Measurements from ENCODE around the gene TMEM109. TPM values are rescaled to one million over a fixed set of nuclear protein-coding genes. Genes with fewer than 3 reads are reported as not detected.

The TMEM109 gene
- total and polyA plus RNA-seq, 2 of the 8 experiments (the other 6 are each of a cell fraction or from before 2014, with no cell fraction given) = 27.3 to 30.3 TPM

GRCh38 chr11:60870733-60871377 is 43.1 kb upstream of the TMEM109 start:
- FAIRE-seq = no peak
- H3K56ac ChIP-seq (replicated peaks; ENCODE audit: insufficient read length, low read depth, low read length) = no peak overlapping the region
- H3K79me1 ChIP-seq (ENCODE audit: low read depth, low read length) = no peaks in the 10 kb centered on the region
- no peaks in the 10 kb centered on the region for H3K79me2 ChIP-seq (ENCODE audit: control insufficient read depth in 1 of 2, insufficient read depth in 2 of 2, low read length in 2 of 2)
- no peak overlapping the region for H3K14ac ChIP-seq (ENCODE audit: insufficient read length)
- H3K4me1 ChIP-seq (replicated peaks in 1 of 4; ENCODE audit: control insufficient read depth in 3 of 4, insufficient read depth in 4 of 4, low read length in 3 of 4) = peaks cover 0 to 4% (median 0%) of the 10 kb centered on the region in 4 experiments; a peak in 4 of 7 replicates
- H3K4ac ChIP-seq (replicated peaks; ENCODE audit: insufficient read length, low read depth, low read length) = no peak overlapping the region
- H2BK12ac ChIP-seq (ENCODE audit: low read depth, low read length) = no peak overlapping the region
- H4K20me1 ChIP-seq (replicated peaks in 1 of 2; ENCODE audit: control insufficient read depth in 1 of 2, insufficient read depth in 2 of 2, low read length in 2 of 2) = no peaks in the 10 kb centered on the region
- H2BK5ac ChIP-seq (ENCODE audit: low read depth, low read length) = no peak overlapping the region
- no peak overlapping the region for H4K91ac ChIP-seq (replicated peaks; ENCODE audit: insufficient read length, low read length)
- DNase-seq (ENCODE audit: low read depth in 1 of 2, low spot score in 2 of 2) = no peak
- no peaks in the 10 kb centered on the region for H3K36me3 ChIP-seq (ENCODE audit: control insufficient read depth in 2 of 4, insufficient read depth in 4 of 4, low read length in 3 of 4)
- 87% methylated on average over 13 of the region's 13 CpGs; no CpG with 5 or more reads in 1 of the 2 experiments for WGBS, 2 experiments (ENCODE audit: extremely low coverage in 1 of 2, insufficient coverage in 1 of 2, insufficient read length in 1 of 2, insufficient replicate concordance in 2 of 2, low coverage in 1 of 2, low lambda C conversion rate in 2 of 2, missing lambda C conversion rate in 1 of 2)
- H4K8ac ChIP-seq (ENCODE audit: extremely low read depth, insufficient read depth, low read length) = no peak overlapping the region; the same call in 1 of the 2 replicates
- POLR2A ChIA-PET (ENCODE audit: partially characterized antibody) = interaction anchor here (0.8 to 4.2 kb wide), 2 partner anchors 16 to 20 kb away, joined by 5 to 20 read pairs; partner anchors contain the start of gene PTGDR2
- H3K27me3 ChIP-seq (replicated peaks in 1 of 4; ENCODE audit: control insufficient read depth in 3 of 4, extremely low read depth in 1 of 4, insufficient read depth in 3 of 4, low read length in 3 of 4) = no peaks in the 10 kb centered on the region
- no peak overlapping the region for H2BK120ac ChIP-seq (replicated peaks; ENCODE audit: low read depth, low read length)
- H2AFZ ChIP-seq (ENCODE audit: low read length) = no peak overlapping the region
- H2AK5ac ChIP-seq (ENCODE audit: low read depth, low read length) = no peak overlapping the region
- H3K18ac ChIP-seq (ENCODE audit: extremely low read depth, low read length) = no peak overlapping the region
- H3K4me3 ChIP-seq (ENCODE audit: extremely low read depth in 1 of 4, insufficient read depth in 2 of 4, low read depth in 3 of 4, low read length in 4 of 4) = no peak overlapping the region
- H2BK20ac ChIP-seq (ENCODE audit: low read length) = no peak overlapping the region
- no peak overlapping the region for H2BK15ac ChIP-seq (ENCODE audit: low read length)
- H3K27ac ChIP-seq (ENCODE audit: low read depth, low read length) = no peak overlapping the region
- no peak overlapping the region for H3K4me2 ChIP-seq (ENCODE audit: insufficient read depth in 1 of 2, low read depth in 2 of 2, low read length in 2 of 2)
- H4K5ac ChIP-seq (ENCODE audit: insufficient read length, low read depth, low read length) = no peak overlapping the region
- no peak overlapping the region for H3K23ac ChIP-seq (ENCODE audit: insufficient read length)
- CTCF ChIA-PET (ENCODE audit: partially characterized antibody) = interaction anchor here (1.1 to 9.5 kb wide), 9 partner anchors 10 to 95 kb away, joined by 3 to 52 read pairs (median 7); partner anchors contain the start of gene PTGDR2
- no peaks in the 10 kb centered on the region for H3K9me3 ChIP-seq (ENCODE audit: insufficient read depth in 2 of 2, low read depth in 1 of 2, low read length in 1 of 2)
- H3K23me2 ChIP-seq (ENCODE audit: low read depth, low read length) = no peaks in the 10 kb centered on the region
- no peak overlapping the region for H3K9ac ChIP-seq (replicated peaks in 1 of 4; ENCODE audit: extremely low read depth in 1 of 4, low read depth in 3 of 4, low read length in 3 of 4)
- no peak for TF ChIP-seq NANOG (IDR thresholded peaks at IDR 0.05; ENCODE audit: insufficient read depth, low read depth, low read length, poor library complexity, severe bottlenecking)
- TF ChIP-seq MAFK (IDR thresholded peaks at IDR 0.05; ENCODE audit: low read depth, low read length) = no peak
- TF ChIP-seq GABPA (IDR thresholded peaks at IDR 0.05; ENCODE audit: borderline replicate concordance, insufficient read depth, low read length) = no peak
- TF ChIP-seq BCL11A (IDR thresholded peaks at IDR 0.05; ENCODE audit: low read depth in 2 of 2, low read length in 2 of 2) = no peak
- TF ChIP-seq ZNF274 (IDR thresholded peaks at IDR 0.05; ENCODE audit: borderline replicate concordance, extremely low read depth, low read length) = no peak
- TF ChIP-seq POU5F1 (IDR thresholded peaks at IDR 0.05; ENCODE audit: low read depth, low read length) = no peak
- TF ChIP-seq SP4 (IDR thresholded peaks at IDR 0.05; ENCODE audit: low read length) = no peak
- no peak for TF ChIP-seq TBP (IDR thresholded peaks at IDR 0.05; ENCODE audit: low read depth, low read length)
- no peak for TF ChIP-seq EP300 (IDR thresholded peaks at IDR 0.05; ENCODE audit: borderline replicate concordance in 1 of 2, low read depth in 2 of 2, low read length in 2 of 2)
- TF ChIP-seq MAX (IDR thresholded peaks at IDR 0.05) = no peak
- TF ChIP-seq TEAD4 (IDR thresholded peaks at IDR 0.05; ENCODE audit: low read depth, low read length) = no peak
- TF ChIP-seq CREB1 (IDR thresholded peaks at IDR 0.05) = no peak
- no peak for TF ChIP-seq POLR2A (IDR thresholded peaks at IDR 0.05; ENCODE audit: control extremely low read depth in 1 of 2, low read depth in 2 of 2, low read length in 2 of 2)
